ENCODE data around the gene GULP1. TPM values are rescaled to one million over a fixed set of nuclear protein-coding genes. Genes with fewer than 3 reads are reported as not detected.

GULP1 gene
- total and polyA plus RNA-seq, 2 of the 13 experiments (the other 11 are each of a cell fraction or from before 2014, with no cell fraction given), result 0.15 TPM; not detected in 1

- no peak for DNase-seq (ENCODE audit: low spot score)
- H2AFZ ChIP-seq (ENCODE audit: low read length), result no peak overlapping the region
- in situ Hi-C loops (cut with HindIII; ENCODE audit: extremely low pct_ligation_motif_present, low pct_unique_long_range_greater_than_20kb) (loop anchor here (25.0 kb wide), 1 partner anchor 920 kb away; no protein-coding TSS in a partner anchor), intact Hi-C loops (cut with micrococcal nuclease; ENCODE audit: unreplicated experiment) (no loop called here)
- BruUV-seq (replicated peaks), result no TSS peak
- H3K9me3 ChIP-seq (ENCODE audit: low read length), result no peaks in the 10 kb centered on the region
- H3K4me2 ChIP-seq (ENCODE audit: low read depth, low read length), result no peak overlapping the region
- no peak overlapping the region for H3K9ac ChIP-seq (ENCODE audit: insufficient read depth, low read depth, low read length)
- no peak overlapping the region for H3K4me3 ChIP-seq (replicated peaks in 1 of 3; ENCODE audit: insufficient read depth in 1 of 3, low read depth in 2 of 3, low read length in 3 of 3)
- H3K79me2 ChIP-seq (ENCODE audit: insufficient read depth, low read length), result no peaks in the 10 kb centered on the region
- TF ChIP-seq ZNF546 (CRISPR knock-in tag; conservative IDR thresholded peaks at IDR 0.05), result no peak
- TF ChIP-seq SUZ12 (IDR thresholded peaks at IDR 0.05; ENCODE audit: low read depth, low read length), result no peak
- TF ChIP-seq KDM4B (CRISPR knock-in tag; IDR thresholded peaks at IDR 0.05), result no peak
- no peak for TF ChIP-seq CENPT (CRISPR knock-in tag; IDR thresholded peaks at IDR 0.05; ENCODE audit: low read depth)
- no peak for TF ChIP-seq KAT2B (IDR thresholded peaks at IDR 0.05; ENCODE audit: borderline replicate concordance, low read depth, low read length)
- TF ChIP-seq, protein P1, sequence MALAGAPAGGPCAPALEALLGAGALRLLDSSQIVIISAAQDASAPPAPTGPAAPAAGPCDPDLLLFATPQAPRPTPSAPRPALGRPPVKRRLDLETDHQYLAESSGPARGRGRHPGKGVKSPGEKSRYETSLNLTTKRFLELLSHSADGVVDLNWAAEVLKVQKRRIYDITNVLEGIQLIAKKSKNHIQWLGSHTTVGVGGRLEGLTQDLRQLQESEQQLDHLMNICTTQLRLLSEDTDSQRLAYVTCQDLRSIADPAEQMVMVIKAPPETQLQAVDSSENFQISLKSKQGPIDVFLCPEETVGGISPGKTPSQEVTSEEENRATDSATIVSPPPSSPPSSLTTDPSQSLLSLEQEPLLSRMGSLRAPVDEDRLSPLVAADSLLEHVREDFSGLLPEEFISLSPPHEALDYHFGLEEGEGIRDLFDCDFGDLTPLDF (CRISPR knock-in tag; IDR thresholded peaks at IDR 0.05), result no peak
- no peak for TF ChIP-seq JUND (CRISPR knock-in tag; IDR thresholded peaks at IDR 0.05)
- no peak for TF ChIP-seq ZNF251 (CRISPR knock-in tag; IDR thresholded peaks at IDR 0.05)
- TF ChIP-seq RFXAP (CRISPR knock-in tag; IDR thresholded peaks at IDR 0.05; ENCODE audit: borderline replicate concordance), result no peak
- TF ChIP-seq, protein P2, sequence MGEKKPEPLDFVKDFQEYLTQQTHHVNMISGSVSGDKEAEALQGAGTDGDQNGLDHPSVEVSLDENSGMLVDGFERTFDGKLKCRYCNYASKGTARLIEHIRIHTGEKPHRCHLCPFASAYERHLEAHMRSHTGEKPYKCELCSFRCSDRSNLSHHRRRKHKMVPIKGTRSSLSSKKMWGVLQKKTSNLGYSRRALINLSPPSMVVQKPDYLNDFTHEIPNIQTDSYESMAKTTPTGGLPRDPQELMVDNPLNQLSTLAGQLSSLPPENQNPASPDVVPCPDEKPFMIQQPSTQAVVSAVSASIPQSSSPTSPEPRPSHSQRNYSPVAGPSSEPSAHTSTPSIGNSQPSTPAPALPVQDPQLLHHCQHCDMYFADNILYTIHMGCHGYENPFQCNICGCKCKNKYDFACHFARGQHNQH (CRISPR knock-in tag; IDR thresholded peaks at IDR 0.05), result no peak
- TF ChIP-seq, protein P3, sequence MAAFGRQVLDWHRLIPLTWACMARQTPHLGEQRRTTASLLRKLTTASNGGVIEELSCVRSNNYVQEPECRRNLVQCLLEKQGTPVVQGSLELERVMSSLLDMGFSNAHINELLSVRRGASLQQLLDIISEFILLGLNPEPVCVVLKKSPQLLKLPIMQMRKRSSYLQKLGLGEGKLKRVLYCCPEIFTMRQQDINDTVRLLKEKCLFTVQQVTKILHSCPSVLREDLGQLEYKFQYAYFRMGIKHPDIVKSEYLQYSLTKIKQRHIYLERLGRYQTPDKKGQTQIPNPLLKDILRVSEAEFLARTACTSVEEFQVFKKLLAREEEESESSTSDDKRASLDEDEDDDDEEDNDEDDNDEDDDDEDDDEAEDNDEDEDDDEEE (CRISPR knock-in tag; IDR thresholded peaks at IDR 0.05), result no peak
- TF ChIP-seq ELF3 (CRISPR knock-in tag; IDR thresholded peaks at IDR 0.05), result no peak
- no peak for TF ChIP-seq CHD2 (IDR thresholded peaks at IDR 0.05; ENCODE audit: low read depth, low read length)
- no peak for TF ChIP-seq ZNF724P (CRISPR knock-in tag; IDR thresholded peaks at IDR 0.05; ENCODE audit: borderline replicate concordance)
- TF ChIP-seq CREM (IDR thresholded peaks at IDR 0.05), result no peak
- no peak for TF ChIP-seq CREM (CRISPR knock-in tag; IDR thresholded peaks at IDR 0.05)
- no peak for TF ChIP-seq TERF1 (CRISPR knock-in tag; IDR thresholded peaks at IDR 0.05)
- TF ChIP-seq, protein P4, sequence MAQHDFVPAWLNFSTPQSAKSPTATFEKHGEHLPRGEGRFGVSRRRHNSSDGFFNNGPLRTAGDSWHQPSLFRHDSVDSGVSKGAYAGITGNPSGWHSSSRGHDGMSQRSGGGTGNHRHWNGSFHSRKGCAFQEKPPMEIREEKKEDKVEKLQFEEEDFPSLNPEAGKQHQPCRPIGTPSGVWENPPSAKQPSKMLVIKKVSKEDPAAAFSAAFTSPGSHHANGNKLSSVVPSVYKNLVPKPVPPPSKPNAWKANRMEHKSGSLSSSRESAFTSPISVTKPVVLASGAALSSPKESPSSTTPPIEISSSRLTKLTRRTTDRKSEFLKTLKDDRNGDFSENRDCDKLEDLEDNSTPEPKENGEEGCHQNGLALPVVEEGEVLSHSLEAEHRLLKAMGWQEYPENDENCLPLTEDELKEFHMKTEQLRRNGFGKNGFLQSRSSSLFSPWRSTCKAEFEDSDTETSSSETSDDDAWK (CRISPR knock-in tag; IDR thresholded peaks at IDR 0.05), result no peak
- TF ChIP-seq, protein P5, sequence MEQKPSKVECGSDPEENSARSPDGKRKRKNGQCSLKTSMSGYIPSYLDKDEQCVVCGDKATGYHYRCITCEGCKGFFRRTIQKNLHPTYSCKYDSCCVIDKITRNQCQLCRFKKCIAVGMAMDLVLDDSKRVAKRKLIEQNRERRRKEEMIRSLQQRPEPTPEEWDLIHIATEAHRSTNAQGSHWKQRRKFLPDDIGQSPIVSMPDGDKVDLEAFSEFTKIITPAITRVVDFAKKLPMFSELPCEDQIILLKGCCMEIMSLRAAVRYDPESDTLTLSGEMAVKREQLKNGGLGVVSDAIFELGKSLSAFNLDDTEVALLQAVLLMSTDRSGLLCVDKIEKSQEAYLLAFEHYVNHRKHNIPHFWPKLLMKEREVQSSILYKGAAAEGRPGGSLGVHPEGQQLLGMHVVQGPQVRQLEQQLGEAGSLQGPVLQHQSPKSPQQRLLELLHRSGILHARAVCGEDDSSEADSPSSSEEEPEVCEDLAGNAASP (CRISPR knock-in tag; IDR thresholded peaks at IDR 0.05; ENCODE audit: borderline replicate concordance), result no peak
- POLR2A ChIA-PET, result no interaction called here
- no peak overlapping the region for H3K27ac ChIP-seq (ENCODE audit: extremely low read length, insufficient read depth, low read length)
- no peaks in the 10 kb centered on the region for H4K20me1 ChIP-seq (ENCODE audit: insufficient read depth, low read length)
- no peak for FAIRE-seq
- 11% methylated on average over 1 of the region's 1 CpG for WGBS (ENCODE audit: low lambda C conversion rate)
- no peaks in the 10 kb centered on the region for H3K4me1 ChIP-seq (ENCODE audit: insufficient read depth, low read length)
- CTCF ChIA-PET (ENCODE audit: low intra/inter-chr PET ratio, low total read pairs), result no interaction called here
- no peaks in the 10 kb centered on the region; a peak in 1 of 5 replicates for H3K27me3 ChIP-seq (ENCODE audit: control insufficient read depth in 1 of 2, insufficient read depth in 2 of 2, low read length in 2 of 2)
- H3K36me3 ChIP-seq (replicated peaks in 1 of 2; ENCODE audit: control insufficient read depth in 1 of 2, insufficient read depth in 2 of 2, low read length in 2 of 2), result no peaks in the 10 kb centered on the region
- ATAC-seq, result no peak
Measured at GRCh38 chr2:188506843-188507242, 215.2 kb downstream of the GULP1 start.

All from HepG2 (cell line).